Stimulated activated CD4-positive, alpha-beta T cell treated with anti-CD3 and anti-CD28 coated beads, Interleukin-15, amount 100 ng/mL, for 1 hour (primary cell): Measurements from ENCODE around the gene IGSF21.
"Not testable (repeated sequence)": the region's sequence is repeated elsewhere in the genome, so short reads cannot be mapped to it uniquely, and the experiment has no call there.

Source experiments
- DNase-seq, 2 donors: peaks; one replicate each; pipeline ENCODE4 v3.0.0-alpha.2; 2020; ENCODE audit warnings: low read depth in 1 of 2, low spot score in 1 of 2

IGSF21 gene

DNA sequence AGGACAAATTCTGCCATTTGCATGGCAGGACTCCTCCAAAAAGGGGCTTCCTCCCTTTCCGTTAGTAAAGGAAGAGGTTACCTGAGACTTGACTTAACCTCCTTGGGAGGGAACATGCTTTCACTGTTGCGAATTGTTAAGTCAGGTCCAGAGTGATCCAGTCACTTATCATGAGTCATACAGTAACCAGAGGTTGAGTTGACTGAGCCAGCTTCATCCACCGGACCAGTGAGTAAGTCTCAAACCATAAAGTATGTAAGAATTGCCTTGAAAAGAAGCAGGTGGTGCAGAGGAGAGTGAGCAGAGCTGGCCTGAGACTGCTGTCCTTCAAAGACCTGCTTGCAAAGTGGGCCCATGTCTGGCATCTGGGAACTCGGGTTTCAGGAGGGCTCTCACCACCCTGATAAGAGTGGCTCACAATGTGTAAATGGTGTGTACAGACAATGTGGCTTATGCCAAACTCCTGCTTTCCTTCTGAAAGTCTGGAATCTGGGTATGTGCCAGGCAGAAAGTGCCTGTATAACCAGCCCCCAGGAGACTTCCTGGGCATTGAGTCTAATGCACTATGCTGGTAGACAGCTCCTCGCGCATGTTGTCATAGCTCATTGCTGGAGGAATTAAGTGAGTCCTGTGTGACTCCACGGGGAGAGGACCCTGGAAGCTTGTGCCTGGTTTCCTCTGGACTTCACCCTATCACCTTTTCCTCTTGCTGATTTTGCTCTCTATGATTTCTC is 288.8 kb downstream of the IGSF21 start:
- DNase-seq, result no peak

DNA sequence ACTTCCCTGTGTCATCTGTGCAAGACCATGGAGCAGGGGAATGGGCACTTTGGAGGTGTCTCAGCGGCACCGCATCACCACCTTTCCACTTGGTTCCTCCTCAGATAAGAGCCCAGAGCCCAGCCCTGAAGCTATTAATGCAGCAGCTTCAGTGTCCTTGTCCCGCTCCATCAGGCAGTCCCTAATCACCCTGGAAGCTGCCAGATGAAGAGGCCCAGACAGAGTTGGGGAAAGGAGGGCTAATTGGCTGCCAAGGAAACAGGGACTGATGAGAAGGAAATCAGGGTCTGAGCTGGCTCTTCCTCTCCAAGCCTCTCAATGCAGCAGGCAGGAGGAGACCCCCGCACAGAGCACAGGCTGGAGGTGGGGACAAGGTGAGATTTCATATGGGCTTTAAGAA is 290.0 kb downstream of the IGSF21 start:
- no peak for DNase-seq

DNA sequence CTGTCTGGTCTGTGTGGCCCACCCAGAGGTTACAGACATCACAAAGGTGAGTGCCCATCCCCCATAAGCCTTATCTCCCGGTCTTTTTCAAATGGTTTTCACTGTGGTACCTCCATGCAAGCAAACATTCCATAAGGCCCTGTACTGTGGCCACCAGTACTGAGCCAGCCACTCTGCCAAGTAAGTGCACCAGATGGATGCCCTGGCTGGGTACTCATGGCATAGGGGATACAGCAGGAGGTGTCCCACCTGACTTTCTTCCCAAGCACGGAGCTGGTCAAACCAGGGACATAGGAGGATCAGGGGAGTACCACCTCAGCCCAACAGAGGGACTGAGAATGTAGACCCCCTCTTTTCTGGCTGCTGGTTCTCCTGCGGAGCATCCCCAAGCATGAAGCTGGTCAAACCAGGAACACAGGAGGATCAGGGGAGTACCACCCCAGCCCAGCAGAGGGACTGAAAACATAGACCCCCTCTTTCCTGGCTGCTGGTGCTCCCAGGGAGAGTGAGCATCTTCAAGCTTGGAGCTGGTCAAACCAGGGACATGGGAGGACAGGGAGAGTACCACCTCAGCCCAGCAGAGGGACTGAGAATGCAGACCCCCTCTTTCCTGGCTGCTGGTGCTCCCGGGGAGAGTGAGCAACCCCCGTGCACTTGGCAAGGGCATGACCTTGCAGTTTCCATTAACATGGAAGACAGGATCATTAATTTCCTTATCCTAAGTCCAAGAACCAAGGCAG is 291.4 kb downstream of the IGSF21 start:
- no peak for DNase-seq

DNA sequence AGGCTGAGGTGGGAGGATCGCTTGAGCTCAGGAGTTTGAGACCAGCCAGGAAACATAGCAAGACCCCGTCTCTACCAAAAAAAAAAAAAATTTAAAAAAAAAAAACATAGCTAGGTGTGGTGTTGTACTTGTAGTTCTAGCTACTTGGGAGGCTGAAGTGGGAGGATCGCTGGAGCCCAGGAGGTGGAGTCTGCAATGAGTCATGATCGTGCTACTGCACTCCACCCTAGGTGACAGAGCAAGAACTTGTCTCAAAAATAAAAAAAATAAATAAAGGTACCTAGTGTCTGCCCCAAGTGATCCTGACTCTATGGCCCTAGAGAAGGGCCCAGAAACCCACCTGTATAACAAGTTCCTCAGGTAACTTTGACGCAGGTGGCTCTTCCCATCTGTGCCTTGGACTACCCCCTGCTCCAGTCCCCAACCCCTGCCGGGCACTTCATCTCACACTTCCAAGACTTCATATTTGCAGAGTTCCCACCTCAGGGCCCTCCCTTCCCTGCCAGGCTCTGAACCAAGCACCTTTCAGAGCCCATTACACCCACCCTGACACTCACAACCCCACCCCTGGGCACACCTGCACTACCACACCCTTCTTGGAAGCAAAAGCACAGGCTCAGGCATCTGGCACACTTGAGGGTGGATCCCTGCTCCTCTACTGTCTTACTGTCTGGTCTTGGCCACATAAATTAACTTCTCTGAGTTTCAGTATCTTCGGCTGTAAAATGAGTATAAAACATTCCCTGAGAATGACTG is 292.9 kb downstream of the IGSF21 start:
- DNase-seq, result no peak

DNA sequence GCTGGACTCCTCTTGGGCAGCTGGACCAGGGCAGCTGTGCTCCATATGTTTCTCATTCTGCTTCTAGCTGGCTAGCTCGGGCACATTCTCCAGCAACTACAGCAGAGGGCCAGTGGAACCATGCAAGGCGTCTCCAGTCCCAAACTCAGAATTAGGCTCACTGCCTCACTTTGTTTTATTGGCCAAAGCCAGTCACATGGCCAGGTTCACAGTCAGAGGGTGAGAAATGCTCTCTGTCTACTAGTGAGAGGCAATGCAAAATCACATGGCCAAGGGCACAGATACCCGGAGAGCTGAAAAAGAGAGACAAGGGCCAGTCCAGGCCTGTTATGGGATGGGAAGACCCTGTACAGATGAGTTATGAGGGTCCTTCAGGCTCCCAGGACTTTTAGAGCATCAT is 294.3 kb downstream of the IGSF21 start:
- no peak for DNase-seq

DNA sequence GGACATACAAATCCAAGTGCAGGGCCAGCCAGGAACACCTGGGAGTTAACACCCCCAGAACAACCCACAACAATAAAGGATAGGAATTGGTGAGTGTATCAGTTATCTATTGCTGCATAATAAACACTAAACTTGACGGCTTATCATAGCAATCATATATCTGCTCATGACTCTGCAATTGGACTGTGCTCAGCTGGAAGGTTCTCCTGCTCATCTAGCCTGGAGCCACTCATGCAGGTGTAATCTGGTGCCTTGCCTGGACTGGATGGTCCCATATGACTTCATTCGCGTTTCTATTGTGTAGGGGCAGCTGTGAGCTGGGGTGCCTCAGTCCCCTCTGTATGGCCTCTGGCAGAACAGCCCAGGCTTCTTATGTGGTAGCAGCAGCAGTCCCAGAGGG is 296.9 kb downstream of the IGSF21 start:
- DNase-seq, result no peak

DNA sequence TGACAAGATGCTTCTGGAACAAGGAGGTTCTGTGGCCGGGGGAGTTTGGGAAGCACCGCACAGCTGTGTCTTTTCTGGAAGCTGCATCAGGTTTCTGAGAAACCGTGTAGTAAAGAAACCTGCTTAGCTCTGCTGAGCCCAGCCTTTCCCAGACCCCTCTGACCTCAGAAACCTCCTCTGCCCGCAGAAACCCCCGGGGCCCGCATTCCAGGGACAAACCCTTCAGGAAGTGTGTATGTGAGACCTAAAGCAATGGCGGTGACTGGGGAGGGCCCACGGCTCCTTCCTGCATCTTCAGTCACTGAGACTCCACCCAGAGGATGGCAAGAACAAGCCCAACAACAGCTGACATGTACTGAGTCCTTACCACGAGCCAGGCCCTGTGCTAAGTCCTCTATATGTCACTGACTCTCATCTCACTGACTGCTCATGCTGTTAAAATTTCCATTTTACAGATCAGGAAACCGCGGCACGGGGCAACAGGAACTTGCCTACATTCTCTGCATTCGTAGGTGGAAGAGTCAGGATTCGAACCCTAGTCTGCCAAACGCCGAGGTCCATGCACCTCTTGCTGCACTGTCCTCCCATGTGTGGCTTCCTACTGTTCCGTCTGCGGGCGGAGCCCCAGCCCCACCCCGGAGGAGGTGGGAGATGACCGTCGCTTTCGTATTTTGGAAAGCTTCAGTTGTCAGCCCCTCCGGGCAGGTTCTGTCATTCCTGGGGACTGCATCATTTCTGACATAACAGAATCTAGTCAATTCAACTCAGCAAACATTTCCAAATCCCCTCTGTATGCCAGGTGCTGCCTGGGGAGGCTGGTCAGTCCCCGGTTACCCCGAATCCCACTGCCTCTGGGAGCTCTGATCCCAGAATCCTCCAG is 299.8 kb downstream of the IGSF21 start:
- DNase-seq, result no peak

DNA sequence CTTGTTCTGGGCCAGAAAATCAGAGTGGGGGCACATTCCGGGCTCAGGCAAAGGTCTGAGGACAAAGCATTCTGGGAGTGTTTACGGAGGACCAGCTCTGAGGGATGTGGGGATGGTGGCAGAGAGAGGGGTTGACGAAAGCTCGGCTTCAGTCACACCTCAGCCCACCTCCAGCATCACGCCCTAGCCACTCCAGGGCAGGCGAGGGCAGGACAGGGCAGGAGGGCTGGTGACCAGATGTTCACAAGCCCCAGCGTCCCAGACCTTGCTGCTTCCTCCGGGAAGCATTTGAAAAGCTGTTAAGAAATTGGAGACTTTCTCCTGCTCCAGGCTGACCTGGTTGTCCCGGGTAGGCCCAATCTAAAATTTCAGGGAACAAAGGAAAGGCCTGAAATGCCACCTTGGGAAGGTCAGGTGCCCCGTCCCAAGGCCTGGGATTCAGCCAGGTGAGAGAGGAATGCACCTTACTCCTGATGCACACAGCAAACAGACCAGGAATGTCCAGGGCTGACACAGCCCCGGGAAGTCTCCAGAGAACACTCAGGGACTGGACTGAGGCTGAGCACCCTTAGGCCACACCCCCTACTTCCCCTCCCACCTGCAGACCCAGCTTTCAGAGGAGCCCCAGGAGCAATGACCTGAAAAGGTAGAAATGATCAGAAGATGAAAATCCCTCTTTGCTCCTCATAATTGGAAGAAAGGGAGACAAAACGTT is 301.2 kb downstream of the IGSF21 start:
- DNase-seq, result no peak

DNA sequence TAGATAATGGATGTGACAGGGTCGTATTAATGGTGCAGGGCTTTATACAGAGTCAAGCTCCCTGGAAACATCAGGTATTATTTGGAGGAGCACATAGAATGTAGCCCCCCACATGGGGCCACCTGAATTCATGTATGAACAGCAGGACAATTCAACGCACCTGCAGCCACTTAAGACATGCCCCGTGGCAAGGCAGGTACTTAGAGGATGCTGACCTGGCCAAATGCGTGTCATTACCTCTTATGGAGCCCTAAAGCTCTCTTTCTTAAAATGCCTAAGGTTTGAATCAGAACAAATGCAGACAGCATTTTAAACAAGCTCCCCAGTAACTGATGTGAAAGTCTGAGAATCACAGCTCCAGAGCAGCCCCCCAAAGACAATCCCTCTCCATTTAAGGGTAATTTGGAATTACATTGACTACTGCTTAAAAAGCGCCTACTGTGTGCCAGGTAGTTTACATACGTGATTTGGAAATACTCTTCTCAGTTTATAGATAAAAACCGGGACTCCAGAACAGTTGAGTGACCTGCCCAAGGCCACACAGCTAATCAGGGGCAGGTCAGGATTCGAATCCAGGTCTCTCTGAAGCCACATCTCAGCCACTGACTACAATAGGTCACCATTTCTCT is 302.1 kb downstream of the IGSF21 start:
- DNase-seq, result no peak

DNA sequence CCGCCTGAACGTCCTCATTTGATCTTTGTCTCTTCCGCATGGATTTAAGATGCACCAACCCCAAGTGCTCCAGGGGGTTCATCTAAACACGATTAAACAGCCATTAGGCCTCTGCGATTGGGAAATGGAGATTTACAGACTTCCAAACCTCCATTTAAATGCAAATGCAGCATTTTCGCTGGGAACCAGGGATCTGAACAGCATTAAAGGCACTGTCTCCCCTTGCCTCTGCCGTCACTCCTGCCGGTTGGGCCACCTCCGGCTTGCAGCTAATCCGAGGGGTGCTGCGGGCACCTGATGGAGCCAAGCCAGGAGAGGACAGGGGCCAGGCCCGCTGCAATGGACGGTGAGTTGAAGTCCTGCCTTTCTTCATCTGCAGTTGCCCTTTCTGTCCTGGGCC is 302.8 kb downstream of the IGSF21 start:
- DNase-seq, result no peak

DNA sequence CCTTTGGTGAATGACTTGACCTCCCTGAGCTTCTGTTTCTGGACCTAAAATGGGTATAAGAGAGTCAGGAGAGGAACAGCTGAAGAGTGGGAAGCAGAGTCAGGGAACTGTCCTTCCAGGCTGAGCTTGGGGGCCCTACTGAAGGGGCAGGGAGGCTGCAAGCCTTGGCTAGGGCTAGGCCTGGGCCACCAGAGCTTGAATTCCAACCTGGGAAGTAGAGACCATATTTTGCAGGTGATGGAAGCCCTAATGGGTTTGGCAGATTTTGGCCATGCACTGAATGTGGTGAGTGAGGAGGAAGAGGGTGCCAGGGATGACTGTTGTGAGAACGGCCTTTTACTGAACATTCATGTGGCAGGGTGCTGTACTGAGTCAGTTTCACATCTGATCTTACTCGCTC is 303.7 kb downstream of the IGSF21 start:
- no peak for DNase-seq

DNA sequence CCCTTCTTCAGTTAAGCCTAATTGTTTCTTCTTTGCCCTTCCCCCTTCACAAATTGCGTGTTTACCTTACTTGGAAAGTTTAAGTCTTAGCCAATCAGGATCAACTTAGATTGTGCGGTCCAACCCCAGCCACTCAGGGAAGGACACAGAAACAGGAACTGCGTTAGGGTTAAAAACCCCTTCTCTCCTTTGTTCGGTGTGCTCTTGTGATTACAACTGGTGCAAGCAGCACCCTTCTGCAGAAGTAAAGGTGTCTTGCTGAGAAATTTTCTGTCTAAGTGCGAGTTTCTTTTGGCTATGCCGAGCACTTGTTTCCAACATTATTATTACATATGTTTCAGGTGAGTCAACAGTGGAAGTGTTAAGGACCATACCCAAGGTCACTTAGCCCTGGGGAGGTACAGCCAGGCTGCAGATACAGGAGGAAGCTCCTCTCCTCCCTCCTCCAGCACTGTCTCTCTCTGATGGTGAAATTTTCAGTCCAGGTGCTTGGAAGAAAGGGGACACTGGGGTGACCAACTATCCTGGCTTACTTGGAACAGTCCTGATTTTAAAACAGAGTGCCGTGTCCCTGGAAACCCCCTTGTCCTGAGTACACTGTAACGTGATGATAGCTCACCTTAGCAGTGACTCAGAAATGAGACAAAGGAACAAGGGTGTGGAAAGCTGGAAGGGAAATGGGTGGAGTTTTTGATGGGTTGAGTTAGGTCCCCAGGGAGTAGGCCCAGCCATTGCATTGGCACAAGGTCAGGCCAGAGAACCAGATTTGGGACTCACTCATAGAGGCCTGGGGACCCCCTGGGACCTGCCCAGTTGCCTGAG is 304.4 kb downstream of the IGSF21 start:
- no peak for DNase-seq

DNA sequence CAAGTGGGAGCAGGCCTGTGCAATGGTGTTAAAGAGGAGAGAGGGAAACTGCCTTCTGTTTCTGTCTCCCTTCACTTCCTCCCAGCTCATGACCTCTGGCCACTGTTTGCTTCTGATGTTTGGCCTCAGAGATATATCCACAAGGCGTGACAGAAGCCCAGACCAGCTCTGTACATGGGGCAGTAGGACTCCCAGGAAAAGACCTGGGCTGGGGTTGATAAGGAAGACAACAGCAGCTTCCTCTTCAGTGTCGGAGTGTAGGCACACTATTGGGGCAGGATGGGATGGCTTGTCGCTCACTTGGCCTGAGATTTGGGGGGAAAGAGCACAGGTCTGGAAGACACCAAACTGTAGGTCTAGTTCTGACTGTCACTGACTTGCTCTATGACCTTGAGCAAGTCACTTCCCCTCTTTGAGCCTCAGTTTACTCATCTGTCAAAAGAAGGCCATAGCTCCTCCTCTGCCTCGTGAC is 305.3 kb downstream of the IGSF21 start:
- no peak for DNase-seq

DNA sequence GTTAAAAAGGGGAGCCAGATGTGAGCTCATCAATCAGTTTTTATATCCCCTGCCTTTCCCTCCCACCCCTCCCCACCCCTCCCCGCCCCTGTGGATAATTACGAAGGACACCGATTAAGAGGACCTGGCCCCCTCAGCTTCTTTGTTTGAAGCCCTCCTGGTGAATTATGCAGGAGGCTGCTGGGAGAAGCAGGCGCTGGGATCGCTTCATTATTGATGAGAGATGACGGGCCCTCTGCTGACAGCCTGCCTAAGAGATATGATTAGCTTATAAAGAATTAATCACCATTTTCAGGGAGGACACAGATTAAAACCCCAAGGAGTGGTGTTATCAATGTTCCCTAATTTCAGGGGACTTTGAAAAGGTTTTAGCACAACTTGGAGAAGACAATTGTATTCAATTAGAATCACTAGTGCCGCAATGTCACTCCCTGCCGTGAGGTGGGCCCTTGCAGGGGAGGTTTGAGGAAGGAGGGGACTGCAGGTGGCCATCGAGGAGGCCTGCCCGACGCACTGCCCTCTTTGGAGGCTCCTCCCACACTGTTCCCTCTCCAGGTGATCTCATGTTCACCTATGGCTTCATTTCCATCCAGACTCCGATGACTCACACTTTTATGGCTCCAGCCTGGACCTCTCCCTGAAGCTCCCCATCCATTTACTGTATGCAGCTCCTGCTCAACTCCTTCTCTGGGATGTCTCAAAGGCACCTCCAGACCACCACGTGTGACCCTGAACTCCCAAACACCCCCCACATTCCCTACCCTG is 306.1 kb downstream of the IGSF21 start:
- DNase-seq, result no peak

DNA sequence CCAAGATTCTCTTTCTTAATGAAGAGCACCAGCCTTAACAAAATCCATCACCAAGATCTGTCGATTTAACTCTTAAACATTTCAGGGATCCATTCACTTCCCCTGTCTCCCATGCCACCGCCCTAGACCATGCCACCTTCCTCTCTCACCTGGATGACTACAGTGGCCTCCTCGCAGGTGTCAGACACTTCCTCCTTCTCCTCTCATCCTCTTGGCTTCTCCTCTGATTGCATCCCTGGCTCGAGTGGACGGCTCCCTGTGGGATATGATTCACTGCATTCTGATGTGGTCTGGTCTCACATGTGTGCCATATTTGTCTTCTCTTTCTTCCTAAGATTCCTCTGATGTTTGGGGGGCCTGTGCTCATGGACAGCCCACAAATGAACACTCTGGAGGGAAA is 306.7 kb downstream of the IGSF21 start:
- no peak for DNase-seq

DNA sequence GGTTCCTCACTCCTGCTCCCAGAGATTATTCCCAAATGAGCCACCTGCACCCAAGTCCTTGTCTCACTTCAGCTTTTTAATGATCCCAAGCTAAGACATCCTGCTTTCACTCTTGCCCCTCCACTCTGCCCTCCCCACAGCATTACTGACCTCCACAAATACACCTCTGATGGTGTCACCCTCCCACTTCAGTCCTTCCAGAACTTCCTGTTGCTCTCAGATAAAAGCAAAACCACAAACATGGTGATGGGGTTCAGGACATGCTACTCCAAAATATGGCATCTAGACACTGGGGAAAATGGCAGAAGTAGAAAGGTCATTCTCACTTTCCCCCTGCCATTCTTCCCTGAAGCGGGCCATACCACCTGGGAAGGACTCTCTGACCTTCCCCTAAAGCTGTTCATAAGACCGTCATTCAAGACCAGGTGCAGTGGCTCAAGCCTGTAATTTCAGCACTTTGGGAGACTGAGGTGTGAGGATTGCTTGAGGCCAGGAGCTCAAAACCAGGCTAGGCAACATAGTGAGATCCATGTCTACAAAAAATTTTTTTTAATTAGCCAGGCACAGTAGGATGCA is 307.4 kb downstream of the IGSF21 start:
- no peak for DNase-seq

DNA sequence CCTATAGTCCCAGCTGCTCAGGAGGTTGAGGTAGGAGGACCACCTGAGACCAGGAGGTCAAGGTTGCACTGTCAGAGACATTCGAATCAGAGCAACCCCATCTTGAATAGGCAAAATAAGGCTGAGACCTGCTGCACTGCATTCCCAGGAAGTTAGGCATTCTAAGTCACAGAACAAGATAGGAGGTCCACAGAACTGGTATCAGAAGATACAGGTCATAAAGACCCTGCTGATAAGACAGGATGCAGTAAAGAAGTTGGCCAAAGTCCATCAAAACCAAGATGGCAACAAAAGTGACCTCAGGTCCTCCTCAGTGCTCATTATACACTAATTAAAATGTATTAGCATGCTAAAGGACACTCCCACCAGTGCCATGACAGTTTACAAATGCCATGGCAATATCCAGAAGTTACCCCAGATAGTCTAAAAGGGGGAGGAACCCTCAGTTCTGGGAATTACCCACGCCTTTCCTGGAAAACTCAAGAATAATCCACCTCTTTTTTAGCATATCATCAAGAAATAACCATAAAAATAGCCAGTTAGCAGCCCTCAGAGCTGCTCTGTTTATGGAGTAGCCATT is 307.9 kb downstream of the IGSF21 start:
- no peak for DNase-seq

DNA sequence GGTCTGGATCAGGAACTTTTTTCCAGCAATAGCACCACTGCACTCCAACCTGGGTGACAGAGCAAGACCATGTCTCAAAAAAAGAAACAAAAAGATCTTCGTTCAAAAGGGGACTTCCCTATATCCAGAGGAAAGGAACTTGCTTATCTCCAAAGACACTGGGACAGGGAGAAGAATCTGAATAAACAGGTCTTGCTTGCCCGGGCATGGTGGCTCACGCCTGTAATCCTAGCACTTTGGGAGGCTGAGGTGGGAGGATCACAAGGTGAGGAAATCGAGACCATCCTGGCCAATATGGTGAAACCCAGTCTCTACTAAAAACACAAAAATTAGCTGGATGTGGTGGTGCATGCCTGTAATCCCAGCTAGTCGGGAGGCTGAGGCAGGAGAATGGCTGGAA is 308.5 kb downstream of the IGSF21 start:
- not testable (repeated sequence) for DNase-seq
